Measurements from ENCODE around the gene MTMR3. TPM values are rescaled to one million over a fixed set of nuclear protein-coding genes. Genes with fewer than 3 reads are reported as not detected.

MTMR3 gene
- total RNA-seq, 1 donor from 2014 or later, result 35.4 TPM

DNA sequence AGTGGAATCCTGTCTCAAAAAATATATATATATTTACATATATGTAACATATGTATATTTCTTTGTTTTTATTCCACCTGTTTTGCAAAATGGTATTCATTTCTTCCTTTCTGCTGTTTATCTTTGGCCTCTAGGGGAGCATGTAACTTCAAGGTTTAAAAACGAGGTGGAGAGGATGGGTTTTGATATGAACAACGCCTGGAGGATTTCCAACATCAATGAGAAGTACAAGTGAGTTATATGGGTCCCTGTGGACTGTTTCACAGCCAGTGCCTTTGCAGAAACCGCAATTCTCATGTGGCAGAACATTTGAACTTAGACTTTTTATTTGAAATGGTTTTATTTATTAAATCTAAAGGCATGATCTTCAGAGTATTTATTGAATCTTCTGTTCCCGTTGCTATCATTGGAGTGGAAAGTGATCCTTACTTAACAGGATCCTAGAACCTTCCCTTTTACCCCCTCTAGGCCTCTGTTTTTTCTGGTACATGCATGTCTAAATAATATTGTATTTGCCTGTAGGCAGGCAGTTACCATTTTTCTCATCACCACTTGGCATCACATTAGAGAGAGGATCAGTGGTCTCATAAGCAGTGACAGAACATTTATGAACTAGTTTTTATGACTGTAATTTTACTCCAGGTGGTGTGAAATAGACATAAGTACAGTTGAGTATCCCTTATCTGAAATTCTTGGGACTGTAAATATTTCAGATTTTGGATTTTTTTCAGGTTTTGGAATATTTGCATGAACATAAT, 115.8 kb downstream of the MTMR3 start:
- peaks cover 6% of the 10 kb centered on the region for H3K4me1 ChIP-seq
- H3K27ac Mint-ChIP-seq, result no peak overlapping the region
- H3K27ac ChIP-seq, result no peak overlapping the region
- H4K20me1 ChIP-seq (ENCODE audit: low read depth), result peaks cover 17% of the 10 kb centered on the region
- no peak overlapping the region for H3K9ac ChIP-seq
- peaks cover 11% of the 10 kb centered on the region for H3K36me3 Mint-ChIP-seq
- no peaks in the 10 kb centered on the region for H3K27me3 ChIP-seq
- no peak overlapping the region for H3K4me2 ChIP-seq
- no peak overlapping the region for H3K4me3 Mint-ChIP-seq
- no peaks in the 10 kb centered on the region for H3K9me3 ChIP-seq (ENCODE audit: low read depth)
- no peaks in the 10 kb centered on the region for H3K9me3 Mint-ChIP-seq
- no peaks in the 10 kb centered on the region for H3K4me1 Mint-ChIP-seq
- no peaks in the 10 kb centered on the region for H3K27me3 Mint-ChIP-seq (ENCODE audit: insufficient read depth, low read depth)
- no peaks in the 10 kb centered on the region for H3K79me2 ChIP-seq (ENCODE audit: low read depth)
- peaks cover under 1% of the 10 kb centered on the region for H3F3A ChIP-seq (ENCODE audit: low read depth)
- no peak for TF ChIP-seq EZH2phosphoT487 (IDR thresholded peaks at IDR 0.05)
- TF ChIP-seq EZH2 (IDR thresholded peaks at IDR 0.05), result no peak
- no peak for TF ChIP-seq CTCF (IDR thresholded peaks at IDR 0.05)
- H2AFZ ChIP-seq (replicated peaks), result no peak overlapping the region
- H3K36me3 ChIP-seq, result peaks cover 7% of the 10 kb centered on the region
- no peak overlapping the region for H3K4me3 ChIP-seq
- no peak for DNase-seq (ENCODE audit: low spot score)

DNA sequence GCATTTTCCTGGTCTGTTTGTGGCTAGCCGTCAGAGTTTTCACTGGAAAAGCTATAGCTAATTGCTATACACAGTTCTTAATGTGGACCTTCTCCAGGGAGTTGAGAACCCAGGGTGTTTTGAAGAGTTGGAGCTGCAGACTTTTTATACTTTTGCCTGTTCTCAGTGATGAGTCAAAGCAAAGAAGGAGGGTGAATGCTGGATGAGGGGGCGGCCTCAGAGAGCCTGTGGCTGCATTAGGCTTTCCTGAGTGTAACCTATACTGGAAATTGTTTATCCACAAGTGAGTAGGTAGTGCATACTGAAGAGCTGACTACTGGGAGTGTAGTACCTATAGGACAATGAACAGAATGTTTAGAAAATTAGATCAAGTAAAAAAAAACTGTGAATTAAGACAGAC, 117.6 kb downstream of the MTMR3 start:
- no peak for DNase-seq (ENCODE audit: low spot score)
- Histone ChIP-seq H3K27me3 (no peaks in the 10 kb centered on the region), H2AFZ (replicated peaks) (no peak overlapping the region), H3K4me3 (no peak overlapping the region), H3K9ac (no peak overlapping the region), H3F3A (ENCODE audit: low read depth) (peaks cover 4% of the 10 kb centered on the region), H3K36me3 (peaks cover 7% of the 10 kb centered on the region), H3K9me3 (ENCODE audit: low read depth) (no peaks in the 10 kb centered on the region), H3K27ac (no peak overlapping the region), H3K4me1 (peaks cover 6% of the 10 kb centered on the region), H3K4me2 (no peak overlapping the region), H4K20me1 (ENCODE audit: low read depth) (peaks cover 33% of the 10 kb centered on the region), H3K79me2 (ENCODE audit: low read depth) (no peaks in the 10 kb centered on the region)
- H3K4me1 Mint-ChIP-seq, result peaks cover 8% of the 10 kb centered on the region
- no peak overlapping the region for H3K4me3 Mint-ChIP-seq
- H3K36me3 Mint-ChIP-seq, result peaks cover 8% of the 10 kb centered on the region
- no peak overlapping the region for H3K27ac Mint-ChIP-seq
- H3K9me3 Mint-ChIP-seq, result no peaks in the 10 kb centered on the region
- H3K27me3 Mint-ChIP-seq (ENCODE audit: insufficient read depth, low read depth), result no peaks in the 10 kb centered on the region
- TF ChIP-seq EZH2phosphoT487 (IDR thresholded peaks at IDR 0.05) (no peak), CTCF (IDR thresholded peaks at IDR 0.05) (no peak), EZH2 (IDR thresholded peaks at IDR 0.05) (no peak)

GRCh38 chr22:30001459-30001858, 118.5 kb downstream of the MTMR3 start:
- H3K79me2 ChIP-seq (ENCODE audit: low read depth), result no peaks in the 10 kb centered on the region
- H3K9me3 ChIP-seq (ENCODE audit: low read depth), result no peaks in the 10 kb centered on the region
- H4K20me1 ChIP-seq (ENCODE audit: low read depth), result peaks cover 38% of the 10 kb centered on the region
- Mint-ChIP-seq H3K4me3 (no peak overlapping the region), H3K36me3 (peaks cover 8% of the 10 kb centered on the region), H3K9me3 (no peaks in the 10 kb centered on the region), H3K27me3 (ENCODE audit: insufficient read depth, low read depth) (no peaks in the 10 kb centered on the region), H3K4me1 (peaks cover 8% of the 10 kb centered on the region), H3K27ac (no peak overlapping the region)
- H3K27me3 ChIP-seq, result no peaks in the 10 kb centered on the region
- H3F3A ChIP-seq (ENCODE audit: low read depth), result peaks cover 4% of the 10 kb centered on the region
- no peak overlapping the region for H3K27ac ChIP-seq
- peaks cover 7% of the 10 kb centered on the region for H3K36me3 ChIP-seq
- DNase-seq (ENCODE audit: low spot score), result no peak
- H3K4me3 ChIP-seq, result no peak overlapping the region
- no peak overlapping the region for H3K4me2 ChIP-seq
- H2AFZ ChIP-seq (replicated peaks), result no peak overlapping the region
- H3K9ac ChIP-seq, result no peak overlapping the region
- TF ChIP-seq CTCF (IDR thresholded peaks at IDR 0.05) (no peak), EZH2 (IDR thresholded peaks at IDR 0.05) (no peak), EZH2phosphoT487 (IDR thresholded peaks at IDR 0.05) (no peak)
- peaks cover 6% of the 10 kb centered on the region for H3K4me1 ChIP-seq

All from neural progenitor cell (in vitro differentiated cells).